ENCODE data around the gene CDC45.

DNA sequence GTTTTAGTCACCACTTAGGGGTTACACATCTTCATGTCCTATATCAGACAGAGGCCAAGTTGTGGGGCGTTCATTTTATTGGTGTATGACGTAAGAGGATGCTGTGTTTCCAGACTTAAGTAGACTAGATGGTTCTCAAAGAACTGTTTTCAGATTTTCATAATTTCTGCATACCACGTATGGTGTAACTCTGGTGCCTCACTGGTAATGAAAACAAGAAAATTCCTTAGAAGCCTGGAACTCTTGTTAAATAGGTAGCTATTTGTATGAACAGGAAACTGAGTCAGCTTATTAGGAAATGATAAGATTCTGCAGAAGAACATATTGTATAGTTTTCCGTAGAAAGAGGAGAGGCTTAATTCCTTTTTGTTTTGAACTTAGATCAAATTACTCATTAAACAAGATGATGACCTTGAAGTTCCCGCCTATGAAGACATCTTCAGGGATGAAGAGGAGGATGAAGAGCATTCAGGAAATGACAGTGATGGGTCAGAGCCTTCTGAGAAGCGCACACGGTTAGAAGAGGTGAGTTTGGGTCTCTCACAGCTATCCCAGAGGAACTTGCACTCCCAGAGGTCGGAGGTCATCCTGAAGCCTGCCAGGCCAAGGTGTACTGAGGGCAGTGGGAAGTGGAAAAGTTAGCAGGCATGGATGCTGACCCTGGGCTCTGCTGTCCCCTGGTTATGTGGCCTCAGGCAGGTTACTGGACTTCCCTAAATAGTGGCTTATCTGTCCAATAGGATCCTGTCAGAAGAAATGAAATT lies 3.9 kb downstream of the CDC45 start:
- no peak for TF ChIP-seq EZH2 (IDR thresholded peaks at IDR 0.05)
- TF ChIP-seq EZH2phosphoT487 (IDR thresholded peaks at IDR 0.05) = no peak
- TF ChIP-seq, protein P1, sequence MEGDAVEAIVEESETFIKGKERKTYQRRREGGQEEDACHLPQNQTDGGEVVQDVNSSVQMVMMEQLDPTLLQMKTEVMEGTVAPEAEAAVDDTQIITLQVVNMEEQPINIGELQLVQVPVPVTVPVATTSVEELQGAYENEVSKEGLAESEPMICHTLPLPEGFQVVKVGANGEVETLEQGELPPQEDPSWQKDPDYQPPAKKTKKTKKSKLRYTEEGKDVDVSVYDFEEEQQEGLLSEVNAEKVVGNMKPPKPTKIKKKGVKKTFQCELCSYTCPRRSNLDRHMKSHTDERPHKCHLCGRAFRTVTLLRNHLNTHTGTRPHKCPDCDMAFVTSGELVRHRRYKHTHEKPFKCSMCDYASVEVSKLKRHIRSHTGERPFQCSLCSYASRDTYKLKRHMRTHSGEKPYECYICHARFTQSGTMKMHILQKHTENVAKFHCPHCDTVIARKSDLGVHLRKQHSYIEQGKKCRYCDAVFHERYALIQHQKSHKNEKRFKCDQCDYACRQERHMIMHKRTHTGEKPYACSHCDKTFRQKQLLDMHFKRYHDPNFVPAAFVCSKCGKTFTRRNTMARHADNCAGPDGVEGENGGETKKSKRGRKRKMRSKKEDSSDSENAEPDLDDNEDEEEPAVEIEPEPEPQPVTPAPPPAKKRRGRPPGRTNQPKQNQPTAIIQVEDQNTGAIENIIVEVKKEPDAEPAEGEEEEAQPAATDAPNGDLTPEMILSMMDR (IDR thresholded peaks at IDR 0.05) = no peak

Data from neural progenitor cell (in vitro differentiated cells).